Endodermal cell (in vitro differentiated cells): ENCODE results near the gene CASP12. TPM values are rescaled to one million over a fixed set of nuclear protein-coding genes. Genes with fewer than 3 reads are reported as not detected.

Experiments
- DNase-seq: peaks from one replicate; pipeline ENCODE4 v3.0.0-alpha.2; 2017
- H3K27ac ChIP-seq: 2 replicates; pipeline ENCODE4 v1.5.1; 2013; ENCODE audit warnings: mild to moderate bottlenecking, low read depth, low read length, moderate library complexity
- H3K27me3 ChIP-seq: 2 replicates; pipeline ENCODE4 v1.6.1; 2013; ENCODE audit warnings: mild to moderate bottlenecking, low read length, moderate library complexity; ENCODE audit not compliant: insufficient read depth, control insufficient read depth, poor library complexity, severe bottlenecking
- H3K36me3 ChIP-seq: 2 replicates; pipeline ENCODE4 v1.7.0; 2013; ENCODE audit warnings: mild to moderate bottlenecking, low read length, moderate library complexity; ENCODE audit not compliant: control insufficient read depth, insufficient read depth
- H3K4me1 ChIP-seq: one replicate; pipeline ENCODE4 v1.7.0; 2013; ENCODE audit warnings: low read length; ENCODE audit not compliant: control insufficient read depth, insufficient read depth
- H3K4me3 ChIP-seq: 2 replicates; pipeline ENCODE4 v1.5.1; 2013; ENCODE audit warnings: mild to moderate bottlenecking, low read length, moderate library complexity
- H3K9ac ChIP-seq: 2 replicates; pipeline ENCODE4 v1.6.1; 2013; ENCODE audit warnings: mild to moderate bottlenecking, low read length, moderate library complexity; ENCODE audit not compliant: poor library complexity, severe bottlenecking; ENCODE audit errors: extremely low read depth
- H3K9me3 ChIP-seq: 2 replicates; pipeline ENCODE4 v1.6.1; 2013; ENCODE audit warnings: mild to moderate bottlenecking, low read length, moderate library complexity; ENCODE audit not compliant: control insufficient read depth
- H3K27ac Mint-ChIP-seq: 2 replicates; pipeline ENCODE4 v1.8.0; 2020; ENCODE audit warnings: mixed read lengths
- H3K27me3 Mint-ChIP-seq: 2 replicates; pipeline ENCODE4 v1.8.0; 2021; ENCODE audit warnings: mild to moderate bottlenecking, mixed read lengths; ENCODE audit not compliant: insufficient read depth
- H3K36me3 Mint-ChIP-seq: 2 replicates; pipeline ENCODE4 v1.8.0; 2020; ENCODE audit warnings: low read depth, mixed read lengths
- H3K4me1 Mint-ChIP-seq: 2 replicates; pipeline ENCODE4 v1.8.0; 2020; ENCODE audit warnings: mixed read lengths
- H3K4me3 Mint-ChIP-seq: 2 replicates; pipeline ENCODE4 v1.8.0; 2020; ENCODE audit warnings: mild to moderate bottlenecking, moderate library complexity, mixed read lengths
- H3K9me3 Mint-ChIP-seq: 2 replicates; pipeline ENCODE4 v1.8.0; 2020; ENCODE audit warnings: mild to moderate bottlenecking, mixed read lengths
- WGBS, 2 experiments: methylation state at CpG; one replicate each; pipeline versions ENCODE4 v1.1.5 to v1.1.7; 2013; ENCODE audit warnings: missing lambda C conversion rate in 2 of 2, mixed read lengths in 1 of 2; ENCODE audit not compliant: insufficient coverage in 1 of 2, insufficient read length in 1 of 2; 5-methylcytosine and 5-hydroxymethylcytosine counted together
- total RNA-seq, 2 donors: library from RNA; stranded (reverse); fragmentation: NEBNext Ultra II Directional in 1 of 2; extraction: Animal tissue kit (Norgen Biotek cat#: 25700) in 1 of 2; gene quantifications; 2 replicates in 1 of 2; 3 replicates in 1 of 2; pipeline ENCODE4 v1.2.1, GENCODE V29; 2021
- TF ChIP-seq, protein P1 (sequence below): fragments of 200-600 bp; sonication (generic); conservative IDR thresholded peaks from 2 replicates; pipeline ENCODE4 v1.5.0; 2021; ENCODE audit warnings: antibody characterized with exemption, mild to moderate bottlenecking

The CASP12 gene
- total RNA-seq, 2 donors from 2014 or later, result not detected

DNA sequence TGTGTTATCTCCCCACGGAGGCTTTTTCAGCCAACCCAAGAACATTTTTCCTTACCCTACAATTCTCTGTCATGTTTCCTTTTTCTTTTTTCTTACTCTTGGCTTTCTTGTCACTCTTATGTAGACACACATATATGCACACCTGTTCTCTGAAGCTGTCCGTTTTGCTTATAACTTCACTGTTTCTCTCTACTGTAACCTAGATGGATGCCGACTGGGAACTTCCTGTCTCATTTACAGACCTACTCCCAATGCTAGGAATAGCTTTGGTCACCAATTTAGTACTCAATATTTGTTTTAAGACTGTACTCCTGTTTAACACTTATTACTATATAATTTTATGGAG, 9.9 kb upstream of the CASP12 start:
- H3K9me3 Mint-ChIP-seq, result no peaks in the 10 kb centered on the region
- Histone ChIP-seq H3K27me3 (no peaks in the 10 kb centered on the region), H3K4me3 (no peak overlapping the region), H3K9me3 (no peaks in the 10 kb centered on the region), H3K27ac (no peak overlapping the region), H3K4me1 (no peaks in the 10 kb centered on the region), H3K36me3 (no peaks in the 10 kb centered on the region), H3K9ac (no peak overlapping the region)
- no peaks in the 10 kb centered on the region for H3K27me3 Mint-ChIP-seq
- no peak overlapping the region for H3K27ac Mint-ChIP-seq
- TF ChIP-seq, protein P1, sequence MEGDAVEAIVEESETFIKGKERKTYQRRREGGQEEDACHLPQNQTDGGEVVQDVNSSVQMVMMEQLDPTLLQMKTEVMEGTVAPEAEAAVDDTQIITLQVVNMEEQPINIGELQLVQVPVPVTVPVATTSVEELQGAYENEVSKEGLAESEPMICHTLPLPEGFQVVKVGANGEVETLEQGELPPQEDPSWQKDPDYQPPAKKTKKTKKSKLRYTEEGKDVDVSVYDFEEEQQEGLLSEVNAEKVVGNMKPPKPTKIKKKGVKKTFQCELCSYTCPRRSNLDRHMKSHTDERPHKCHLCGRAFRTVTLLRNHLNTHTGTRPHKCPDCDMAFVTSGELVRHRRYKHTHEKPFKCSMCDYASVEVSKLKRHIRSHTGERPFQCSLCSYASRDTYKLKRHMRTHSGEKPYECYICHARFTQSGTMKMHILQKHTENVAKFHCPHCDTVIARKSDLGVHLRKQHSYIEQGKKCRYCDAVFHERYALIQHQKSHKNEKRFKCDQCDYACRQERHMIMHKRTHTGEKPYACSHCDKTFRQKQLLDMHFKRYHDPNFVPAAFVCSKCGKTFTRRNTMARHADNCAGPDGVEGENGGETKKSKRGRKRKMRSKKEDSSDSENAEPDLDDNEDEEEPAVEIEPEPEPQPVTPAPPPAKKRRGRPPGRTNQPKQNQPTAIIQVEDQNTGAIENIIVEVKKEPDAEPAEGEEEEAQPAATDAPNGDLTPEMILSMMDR, result no peak
- no peaks in the 10 kb centered on the region for H3K4me1 Mint-ChIP-seq
- H3K36me3 Mint-ChIP-seq, result no peaks in the 10 kb centered on the region
- no peak for DNase-seq
- 92 to 100% methylated on average over 2 to 3 of the region's 3 CpGs for WGBS, 2 experiments
- H3K4me3 Mint-ChIP-seq, result no peak overlapping the region

DNA sequence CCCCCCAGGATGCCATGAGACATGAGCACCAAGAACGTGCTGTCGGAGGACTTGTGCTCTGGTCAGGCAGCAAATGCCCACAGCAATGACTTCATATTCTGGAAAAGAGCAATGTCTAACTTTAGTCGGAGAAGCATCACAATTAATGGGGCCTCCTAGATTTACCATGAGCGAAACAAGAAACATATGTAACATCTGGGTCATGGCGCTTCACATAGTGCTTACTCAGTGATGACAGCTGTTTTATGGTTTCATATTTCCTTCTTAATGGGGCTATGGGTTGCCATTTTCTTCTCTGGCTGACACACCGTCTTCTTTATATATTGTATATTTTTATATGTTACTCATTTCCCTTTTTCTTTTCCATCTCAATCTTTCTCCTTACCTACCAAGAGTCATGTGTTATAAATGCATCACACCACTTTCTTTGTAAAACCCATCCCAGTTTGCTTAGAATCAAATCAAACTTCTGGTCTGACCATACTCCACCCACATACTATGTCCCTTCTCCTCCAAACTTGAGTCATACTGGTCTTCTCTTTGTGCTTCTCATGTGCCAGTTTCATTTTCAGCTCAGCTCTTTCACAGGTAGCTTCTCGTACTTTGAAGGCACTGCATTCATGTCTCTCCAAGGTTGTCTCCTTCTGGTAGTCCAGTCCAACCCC, 9.4 kb upstream of the CASP12 start:
- no peaks in the 10 kb centered on the region for H3K36me3 Mint-ChIP-seq
- no peaks in the 10 kb centered on the region for H3K4me1 ChIP-seq
- H3K36me3 ChIP-seq, result no peaks in the 10 kb centered on the region
- H3K4me3 Mint-ChIP-seq, result no peak overlapping the region
- no peak overlapping the region for H3K9ac ChIP-seq
- no peaks in the 10 kb centered on the region for H3K4me1 Mint-ChIP-seq
- no peaks in the 10 kb centered on the region for H3K27me3 Mint-ChIP-seq
- H3K9me3 ChIP-seq, result no peaks in the 10 kb centered on the region
- no peak overlapping the region for H3K27ac Mint-ChIP-seq
- H3K9me3 Mint-ChIP-seq, result no peaks in the 10 kb centered on the region
- no peak overlapping the region for H3K4me3 ChIP-seq
- no peak for DNase-seq
- TF ChIP-seq, protein P1, result no peak
- WGBS, 2 experiments, result 74 to 79% methylated on average over 5 to 6 of the region's 7 CpGs
- H3K27ac ChIP-seq, result no peak overlapping the region
- no peaks in the 10 kb centered on the region for H3K27me3 ChIP-seq

DNA sequence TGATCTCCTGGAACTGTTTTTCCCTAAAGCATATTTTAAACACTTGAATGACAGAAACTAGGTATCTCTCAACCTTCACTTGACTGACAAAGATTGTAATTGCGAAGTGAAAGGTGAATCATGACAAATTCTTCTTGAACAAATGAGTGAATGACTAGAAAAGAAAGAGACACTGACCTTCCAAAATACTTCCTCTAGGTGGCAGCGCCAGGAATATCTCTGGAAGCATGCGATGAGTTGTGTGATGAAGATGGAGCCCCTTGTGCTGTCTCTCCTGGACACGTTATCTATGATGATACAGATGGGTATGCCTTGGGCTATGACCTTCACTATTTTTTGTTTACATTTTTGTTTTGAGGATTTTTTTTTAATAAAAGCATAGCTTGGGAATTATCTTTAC, 7.0 kb upstream of the CASP12 start:
- Histone ChIP-seq H3K4me1 (no peaks in the 10 kb centered on the region), H3K4me3 (no peak overlapping the region), H3K27ac (no peak overlapping the region), H3K27me3 (no peaks in the 10 kb centered on the region), H3K36me3 (no peaks in the 10 kb centered on the region), H3K9me3 (no peaks in the 10 kb centered on the region), H3K9ac (no peak overlapping the region)
- TF ChIP-seq, protein P1, result peak; percentile 68
- Mint-ChIP-seq H3K4me3 (no peak overlapping the region), H3K27ac (no peak overlapping the region), H3K4me1 (no peaks in the 10 kb centered on the region), H3K27me3 (no peaks in the 10 kb centered on the region), H3K9me3 (no peaks in the 10 kb centered on the region), H3K36me3 (no peaks in the 10 kb centered on the region)
- DNase-seq, result no peak
- WGBS, 2 experiments, result 97% methylated on average over 4 of the region's 4 CpGs; no CpG with 5 or more reads in 1 of the 2 experiments
